ENCODE results near the gene LAMP5. TPM values are rescaled to one million over a fixed set of nuclear protein-coding genes. Genes with fewer than 3 reads are reported as not detected.

Gene LAMP5, protein sequence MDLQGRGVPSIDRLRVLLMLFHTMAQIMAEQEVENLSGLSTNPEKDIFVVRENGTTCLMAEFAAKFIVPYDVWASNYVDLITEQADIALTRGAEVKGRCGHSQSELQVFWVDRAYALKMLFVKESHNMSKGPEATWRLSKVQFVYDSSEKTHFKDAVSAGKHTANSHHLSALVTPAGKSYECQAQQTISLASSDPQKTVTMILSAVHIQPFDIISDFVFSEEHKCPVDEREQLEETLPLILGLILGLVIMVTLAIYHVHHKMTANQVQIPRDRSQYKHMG
- total RNA-seq = under 1 TPM; 0.27 to 0.53 TPM
- long read RNA-seq = 0 reads

DNA sequence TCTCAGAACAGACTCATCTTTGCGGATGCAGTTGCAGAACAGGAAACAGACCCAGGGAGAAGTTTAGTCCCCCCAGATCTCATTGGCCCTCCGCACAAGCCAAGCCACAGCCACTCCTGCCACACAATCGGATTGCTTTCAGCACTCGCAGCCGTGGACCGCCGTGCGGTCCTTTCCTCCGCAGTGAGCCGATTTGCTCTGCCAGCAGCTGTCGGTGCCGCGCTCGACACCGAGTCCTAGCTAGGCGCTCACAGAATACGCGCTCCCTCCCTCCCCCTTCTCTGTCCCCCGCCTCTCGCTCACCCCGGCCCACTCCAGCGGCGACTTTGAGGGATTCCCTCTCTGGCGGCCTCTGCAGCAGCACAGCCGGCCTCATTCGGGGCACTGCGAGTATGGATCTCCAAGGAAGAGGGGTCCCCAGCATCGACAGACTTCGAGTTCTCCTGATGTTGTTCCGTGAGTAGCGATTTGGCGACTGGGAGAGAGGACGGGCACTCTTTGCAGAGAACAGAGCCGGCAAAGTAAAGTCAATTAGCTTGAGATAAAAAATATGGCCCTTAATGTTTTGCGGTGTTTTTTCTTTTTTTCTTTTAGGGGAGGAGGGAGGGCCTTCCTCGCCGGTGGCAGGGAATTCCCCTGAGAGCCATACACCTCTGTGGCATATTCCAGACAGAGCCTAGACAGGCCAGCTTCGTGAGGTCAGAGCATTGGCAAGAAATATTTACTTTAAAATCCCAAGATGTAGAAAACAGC lies at the start of gene LAMP5:
Gene LAMP5 (plus strand): TSS at position 130 of the 753 bp plus-strand sequence. CDS start 263 bp downstream, at position 393.
- intact Hi-C loops (cut with DNase I, micrococcal nuclease) = no loop called here
- peak in 1 of 2 donors; percentile 15 for DNase-seq
- peak; percentile 25 for ATAC-seq

GRCh38 chr20:9467995-9468394 lies 46.4 kb upstream of the LAMP5 start:
- intact Hi-C loops (cut with DNase I, micrococcal nuclease) = no loop called here
- ATAC-seq (no peak), DNase-seq (peak in 1 of 2 donors; percentile 6)

- DNase-seq = no peak
These were observed 39.5 kb upstream of the LAMP5 start for GRCh38 chr20:9474835-9475415.

DNA sequence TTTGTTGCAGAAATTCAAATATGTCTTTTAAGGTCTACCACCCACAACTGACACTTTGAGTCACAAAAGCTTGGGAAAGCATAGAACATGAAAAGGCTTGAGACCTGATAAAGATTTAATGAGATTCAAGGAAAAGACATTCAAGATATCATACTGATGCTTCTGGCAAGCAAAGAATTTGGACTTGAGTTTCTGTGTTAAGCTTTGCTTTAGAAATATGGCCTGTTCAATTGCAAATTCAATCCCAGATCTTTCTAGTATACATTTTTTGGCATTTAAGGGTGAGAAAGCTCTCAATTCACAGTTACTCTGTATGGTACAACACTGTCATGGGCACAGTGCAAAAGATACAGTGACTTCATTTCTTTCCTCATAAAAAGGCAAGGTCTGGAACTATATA lies 38.9 kb upstream of the LAMP5 start:
- ATAC-seq = no peak
- intact Hi-C loops (cut with DNase I, micrococcal nuclease) = no loop called here

More at GRCh38 chr20:9474835-9475415, 39.5 kb upstream of the LAMP5 start:
- no peak for ATAC-seq
- intact Hi-C loops (cut with DNase I, micrococcal nuclease) = no loop called here

DNA sequence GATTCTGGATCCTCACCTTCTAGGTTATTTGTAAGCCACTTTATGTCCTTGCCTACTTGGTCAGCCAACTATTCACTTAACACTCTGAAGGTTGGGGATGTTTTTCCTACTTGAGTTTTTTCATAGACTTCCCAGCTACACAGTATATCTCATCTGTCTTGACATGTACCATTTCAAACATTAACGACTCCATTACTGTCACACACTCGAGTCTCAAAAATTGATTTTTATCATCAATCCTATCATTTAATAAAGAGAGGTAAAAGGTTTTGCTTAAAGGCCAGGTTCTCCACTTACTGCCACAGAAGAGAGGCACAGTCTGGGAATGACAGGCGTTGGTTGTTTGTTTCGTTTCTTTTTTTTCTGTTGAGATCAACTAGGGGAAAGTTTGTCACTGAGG lies 38.2 kb upstream of the LAMP5 start:
- no peak for ATAC-seq
- DNase-seq = no peak
- intact Hi-C loops (cut with DNase I, micrococcal nuclease) = no loop called here

More for the DNA sequence above, 38.9 kb upstream of the LAMP5 start:
- no peak for DNase-seq

DNA sequence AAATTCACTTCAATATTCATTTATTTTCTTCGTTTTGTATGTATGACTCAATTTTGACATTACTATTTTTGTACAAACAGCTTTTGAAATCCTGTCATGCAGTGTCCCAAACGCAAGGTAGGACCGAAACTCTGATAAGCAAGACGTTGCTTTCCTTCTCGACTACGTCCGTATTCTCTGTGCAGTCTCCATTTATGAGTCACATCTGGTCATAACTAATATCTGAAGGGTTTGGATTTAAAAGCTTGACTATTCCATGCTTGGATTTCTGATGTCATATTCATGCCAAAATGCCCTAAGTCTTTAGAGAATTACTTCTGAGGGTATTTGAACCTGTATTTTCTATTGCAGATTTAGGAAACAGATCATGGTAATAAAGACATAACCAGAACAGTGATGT lies 37.8 kb upstream of the LAMP5 start:
- intact Hi-C loops (cut with DNase I, micrococcal nuclease) = no loop called here
- DNase-seq (no peak), ATAC-seq (no peak)

DNA sequence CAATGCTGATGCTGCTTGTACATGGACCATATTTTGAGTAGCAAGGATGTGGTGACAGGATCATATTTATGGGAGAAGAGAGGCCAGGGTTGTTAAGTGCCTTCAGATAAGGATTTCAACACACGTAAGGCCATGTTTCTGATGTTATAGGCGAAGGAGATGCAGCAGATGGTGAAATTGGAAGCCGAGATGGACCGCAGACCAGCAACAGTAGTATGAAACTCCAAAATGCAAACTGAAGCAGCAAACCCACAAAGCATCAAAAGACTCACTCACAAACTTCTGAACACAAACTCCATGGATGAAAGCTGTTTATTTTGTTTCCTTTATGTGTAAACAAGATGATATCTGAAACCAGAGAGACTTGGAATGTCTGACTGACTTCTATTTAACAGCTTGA lies 35.6 kb upstream of the LAMP5 start:
- DNase-seq (no peak), ATAC-seq (no peak)
- intact Hi-C loops (cut with DNase I, micrococcal nuclease) = no loop called here

DNA sequence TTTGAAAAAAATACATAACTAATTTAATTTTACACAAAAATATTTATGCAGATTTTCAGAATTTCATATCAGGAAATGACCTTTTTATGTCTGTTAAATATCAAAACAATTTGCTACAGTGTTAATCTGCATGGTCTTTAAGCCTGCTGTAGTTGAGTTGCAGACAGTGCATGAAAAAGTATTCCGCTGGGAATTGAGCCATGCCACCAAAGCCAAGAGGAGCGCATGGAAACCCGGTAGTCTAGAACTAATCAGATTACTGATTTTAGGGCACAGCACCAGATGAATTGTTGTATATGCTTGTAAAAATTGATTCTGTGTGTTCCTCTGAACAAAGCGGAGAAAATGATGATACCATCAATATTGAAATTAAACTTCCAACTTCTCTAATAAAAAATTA lies 34.3 kb upstream of the LAMP5 start:
- no peak for ATAC-seq
- DNase-seq = no peak
- intact Hi-C loops (cut with DNase I, micrococcal nuclease) = no loop called here

DNA sequence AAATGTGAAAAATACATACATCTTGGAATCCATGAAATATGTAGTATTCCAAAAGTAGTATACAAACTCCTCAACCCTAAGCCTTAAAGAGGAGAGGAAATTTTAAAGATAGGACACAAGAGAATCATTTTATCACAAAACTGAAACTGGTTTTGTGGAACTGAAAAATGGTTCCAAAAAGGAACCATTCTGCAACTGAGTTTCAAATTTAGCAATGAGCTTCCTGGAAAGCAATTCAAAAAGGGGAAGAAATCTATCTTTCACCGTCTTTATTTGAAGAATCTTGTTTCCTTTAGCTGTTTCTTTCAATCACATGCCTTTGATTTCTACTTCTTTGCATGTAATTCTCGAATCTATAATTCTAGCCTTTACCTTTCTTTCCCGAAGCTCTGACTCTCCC lies 32.2 kb upstream of the LAMP5 start:
- ATAC-seq (no peak), DNase-seq (no peak)
- intact Hi-C loops (cut with DNase I, micrococcal nuclease) = no loop called here

DNA sequence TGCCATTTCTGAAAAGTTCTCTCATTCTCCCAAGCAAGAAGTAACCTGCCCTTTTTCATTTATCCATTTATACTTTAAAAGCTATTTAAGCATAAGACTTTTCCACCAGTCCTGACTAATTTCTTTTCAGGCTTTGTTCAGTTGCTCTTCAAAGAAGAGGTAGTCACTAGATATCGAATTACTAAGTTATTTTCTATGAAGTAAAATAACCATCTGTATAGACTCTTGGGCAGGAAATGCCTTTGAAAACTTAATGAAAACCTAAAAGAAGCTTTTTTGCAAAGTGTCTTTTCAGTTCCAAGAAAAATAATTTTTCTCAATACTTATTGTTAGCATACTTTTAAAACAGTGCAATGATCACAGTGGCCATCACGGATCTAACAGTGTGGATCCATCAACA lies 31.3 kb upstream of the LAMP5 start:
- intact Hi-C loops (cut with DNase I, micrococcal nuclease) = no loop called here

DNA sequence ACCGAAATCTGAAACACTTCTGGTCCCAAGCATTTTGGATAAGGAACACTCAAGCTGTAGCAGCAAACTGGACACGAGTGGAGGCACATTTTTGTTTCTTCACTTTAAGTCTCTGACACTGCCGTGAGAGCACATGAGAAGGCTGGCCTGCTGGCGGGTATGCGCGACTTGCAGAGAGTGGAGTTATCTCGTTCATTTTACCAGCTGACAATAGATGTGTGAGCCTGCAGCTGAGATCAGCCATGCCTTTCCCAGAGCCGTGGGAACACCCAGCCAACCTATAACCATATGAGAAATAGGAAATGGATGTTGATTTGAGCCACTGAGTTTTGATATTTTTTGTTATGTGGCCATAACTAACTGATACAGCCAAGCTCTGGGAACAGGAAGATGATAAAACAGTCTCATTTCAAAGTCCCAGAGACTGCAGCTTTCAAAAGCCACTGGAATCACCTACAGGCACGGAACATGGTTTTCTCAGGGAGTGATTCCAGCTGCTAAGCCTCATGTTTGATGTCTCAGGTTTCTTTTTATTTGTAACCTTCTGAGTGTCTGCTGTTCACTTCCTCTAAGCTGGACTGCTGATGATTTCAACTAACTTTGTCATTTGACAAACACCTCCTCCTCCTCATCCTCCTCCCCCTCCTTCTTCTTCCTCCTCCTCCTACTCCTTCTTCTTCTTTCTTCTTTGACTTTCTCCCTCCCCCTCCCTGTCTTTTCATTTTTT lies 28.6 kb upstream of the LAMP5 start:
- ATAC-seq (no peak), DNase-seq (no peak)
- intact Hi-C loops (cut with DNase I, micrococcal nuclease) = no loop called here

More for the DNA sequence above, 31.3 kb upstream of the LAMP5 start:
- ATAC-seq (no peak), DNase-seq (no peak)

- ATAC-seq (no peak), DNase-seq (no peak)
- intact Hi-C loops (cut with DNase I, micrococcal nuclease) = no loop called here
These were observed 27.2 kb upstream of the LAMP5 start for GRCh38 chr20:9487231-9487630.

- DNase-seq (no peak), ATAC-seq (no peak)
- intact Hi-C loops (cut with DNase I, micrococcal nuclease) = no loop called here
These were observed 26.3 kb upstream of the LAMP5 start for GRCh38 chr20:9488063-9488462.

DNA sequence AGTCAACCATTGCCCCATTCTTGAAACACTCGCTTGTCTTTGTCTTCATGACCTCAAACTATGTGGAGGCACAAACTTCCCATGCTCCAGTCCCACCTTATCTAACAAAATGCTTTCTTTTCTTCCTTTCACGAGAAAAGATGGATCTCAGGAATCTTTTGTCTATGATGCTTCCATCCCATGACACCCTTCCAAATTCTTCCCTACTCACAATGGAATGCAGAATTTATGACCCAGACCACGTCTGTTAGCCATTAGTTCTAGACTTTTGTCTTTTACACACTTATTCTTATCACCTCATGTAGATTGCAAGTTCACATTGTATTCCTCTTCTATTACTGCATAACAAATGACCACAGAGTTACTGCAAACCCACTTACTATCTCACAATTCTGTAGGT lies 24.2 kb upstream of the LAMP5 start:
- no peak for ATAC-seq
- intact Hi-C loops (cut with DNase I, micrococcal nuclease) = no loop called here
- DNase-seq = no peak

GRCh38 chr20:9490631-9491030 lies 23.8 kb upstream of the LAMP5 start:
- ATAC-seq (no peak), DNase-seq (no peak)
- intact Hi-C loops (cut with DNase I, micrococcal nuclease) = no loop called here

DNA sequence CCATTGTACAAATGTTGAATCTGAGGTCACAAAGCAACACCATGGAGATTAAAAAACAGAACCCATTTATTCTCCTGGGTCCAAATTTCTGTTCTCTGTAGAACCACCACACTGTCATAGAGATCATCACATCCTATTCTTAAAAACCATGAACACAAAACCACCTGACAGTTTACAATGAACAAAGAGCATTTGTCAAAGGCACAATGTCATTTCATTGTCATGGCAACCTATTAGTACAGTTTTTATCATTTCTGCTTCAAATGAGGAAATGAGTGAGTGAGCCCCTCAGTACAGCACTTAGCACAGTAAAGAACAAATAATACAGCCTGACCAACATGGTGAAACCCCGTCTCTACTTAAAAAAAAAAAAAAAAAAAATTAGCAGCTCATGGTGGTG lies 23.1 kb upstream of the LAMP5 start:
- intact Hi-C loops (cut with DNase I, micrococcal nuclease) = no loop called here
- no peak for ATAC-seq
- no peak for DNase-seq

GRCh38 chr20:9492067-9492466 lies 22.3 kb upstream of the LAMP5 start:
- no peak for DNase-seq
- no peak for ATAC-seq
- intact Hi-C loops (cut with DNase I, micrococcal nuclease) = no loop called here

GRCh38 chr20:9493803-9494202 lies 20.6 kb upstream of the LAMP5 start:
- intact Hi-C loops (cut with DNase I, micrococcal nuclease) = no loop called here
- ATAC-seq = no peak
- no peak for DNase-seq

- DNase-seq (no peak), ATAC-seq (no peak)
- intact Hi-C loops (cut with DNase I, micrococcal nuclease) = no loop called here
These were observed 18.7 kb upstream of the LAMP5 start for GRCh38 chr20:9495701-9496100.

DNA sequence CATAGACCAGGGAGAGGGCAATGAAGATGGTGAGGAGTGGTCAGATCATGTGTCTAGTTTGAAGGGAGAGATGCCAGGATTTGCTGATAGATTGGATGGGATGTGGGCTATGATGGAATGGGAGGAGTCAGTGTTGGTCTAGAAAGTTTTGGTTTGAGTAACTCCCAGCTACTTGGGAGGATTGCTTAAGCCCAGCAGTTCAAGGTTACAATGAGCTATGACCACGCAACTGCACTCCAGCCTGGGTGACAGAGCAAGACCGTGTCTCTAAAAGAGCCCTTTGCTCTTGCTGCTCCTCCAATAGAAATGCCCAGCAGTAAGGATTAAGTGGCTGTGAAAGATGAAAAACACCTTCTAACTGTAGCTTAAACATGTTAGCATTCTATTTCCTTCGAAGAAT lies 18.2 kb upstream of the LAMP5 start:
- intact Hi-C loops (cut with DNase I, micrococcal nuclease) = no loop called here
- DNase-seq (no peak), ATAC-seq (no peak)

All from left colon (tissue), 2 donors.